CD14-positive monocyte (primary cell): Measurements from ENCODE around the gene COPB2. TPM values are rescaled to one million over a fixed set of nuclear protein-coding genes. Genes with fewer than 3 reads are reported as not detected.

Experiments used
- DNase-seq, 3 donors: peaks; one replicate each; pipeline ENCODE4 v3.0.0-alpha.2; 2011 to 2022
- H2AFZ ChIP-seq: 2 replicates; pipeline ENCODE4 v1.6.0; 2012; ENCODE audit warnings: mild to moderate bottlenecking, low read depth, low read length, inconsistent platforms; ENCODE audit not compliant: insufficient read depth, poor library complexity, severe bottlenecking
- H3K27ac ChIP-seq, 2 donors: 1 replicate in 1 of 2; 2 replicates in 1 of 2; pipeline ENCODE4 v1.5.1; 2012 to 2013; ENCODE audit warnings: low read length in 2 of 2, control low read depth in 1 of 2, inconsistent platforms in 1 of 2, low read depth in 1 of 2, mild to moderate bottlenecking in 1 of 2
- H3K27me3 ChIP-seq, 2 donors: one replicate each; pipeline versions ENCODE4 v1.6.0 to v1.6.1; 2011 to 2013; ENCODE audit warnings: low read length in 2 of 2; ENCODE audit not compliant: control insufficient read depth in 2 of 2, insufficient read depth in 2 of 2
- H3K36me3 ChIP-seq, 2 donors: replicated peaks in 1 of 2; 1 replicate in 1 of 2; 2 replicates in 1 of 2; pipeline versions ENCODE4 v1.5.1 to v1.6.1; 2012 to 2013; ENCODE audit warnings: low read length in 2 of 2, control low read depth in 1 of 2, inconsistent platforms in 1 of 2, mild to moderate bottlenecking in 1 of 2; ENCODE audit not compliant: insufficient read depth in 2 of 2, control insufficient read depth in 1 of 2
- H3K4me1 ChIP-seq, 2 donors: 1 replicate in 1 of 2; 2 replicates in 1 of 2; pipeline versions ENCODE4 v1.5.1 to v1.6.1; 2012 to 2013; ENCODE audit warnings: low read length in 2 of 2, control low read depth in 1 of 2, inconsistent platforms in 1 of 2, mild to moderate bottlenecking in 1 of 2, moderate library complexity in 1 of 2; ENCODE audit not compliant: insufficient read depth in 2 of 2, control insufficient read depth in 1 of 2
- H3K4me2 ChIP-seq: replicated peaks from 2 replicates; pipeline ENCODE3; 2012; ENCODE audit warnings: low read length, moderate library complexity, mild to moderate bottlenecking; ENCODE audit not compliant: poor library complexity, severe bottlenecking; ENCODE audit errors: extremely low read depth
- H3K4me3 ChIP-seq, 3 experiments: fragments of 200-600 bp in 1 of 3; sonication (generic) in 1 of 3; replicated peaks in 1 of 3; 1 replicate in 2 of 3; 2 replicates in 1 of 3; pipeline ENCODE4 v1.5.1; 2011 to 2013; ENCODE audit warnings: low read length in 3 of 3, mild to moderate bottlenecking in 3 of 3, control low read depth in 2 of 3, low read depth in 2 of 3, inconsistent platforms in 1 of 3, moderate library complexity in 1 of 3
- H3K79me2 ChIP-seq: 2 replicates; pipeline ENCODE4 v1.6.0; 2012; ENCODE audit warnings: mild to moderate bottlenecking, control low read depth, inconsistent platforms, low read length, moderate library complexity; ENCODE audit not compliant: insufficient read depth
- H3K9ac ChIP-seq: 2 replicates; pipeline ENCODE4 v1.6.0; 2017; ENCODE audit warnings: low read length, mild to moderate bottlenecking; ENCODE audit not compliant: insufficient read depth, poor library complexity, severe bottlenecking
- H3K9me3 ChIP-seq, 2 donors: replicated peaks in 1 of 2; 1 replicate in 1 of 2; 2 replicates in 1 of 2; pipeline versions ENCODE4 v1.5.1 to v1.6.1; 2012 to 2013; ENCODE audit warnings: low read length in 2 of 2, control low read depth in 1 of 2; ENCODE audit not compliant: control insufficient read depth in 1 of 2, insufficient read depth in 1 of 2
- H4K20me1 ChIP-seq: 2 replicates; pipeline ENCODE4 v1.6.0; 2012; ENCODE audit warnings: mild to moderate bottlenecking, low read length, control low read depth, moderate library complexity; ENCODE audit not compliant: insufficient read depth
- H3K27ac Mint-ChIP-seq, 7 donors: one replicate each; pipeline ENCODE4 v1.8.0; 2020; ENCODE audit warnings: mild to moderate bottlenecking in 7 of 7, mixed read lengths in 7 of 7, moderate library complexity in 6 of 7, inconsistent platforms in 2 of 7
- H3K27me3 Mint-ChIP-seq, 3 donors: one replicate each; pipeline ENCODE4 v1.8.0; 2021 to 2022; ENCODE audit warnings: low read depth in 3 of 3, mild to moderate bottlenecking in 3 of 3, mixed read lengths in 3 of 3, moderate library complexity in 3 of 3, inconsistent platforms in 1 of 3
- H3K36me3 Mint-ChIP-seq, 2 donors: one replicate each; pipeline ENCODE4 v1.8.0; 2020; ENCODE audit warnings: mixed read lengths in 2 of 2, inconsistent platforms in 1 of 2, mild to moderate bottlenecking in 1 of 2
- H3K4me1 Mint-ChIP-seq: one replicate; pipeline ENCODE4 v1.8.0; 2020; ENCODE audit warnings: mild to moderate bottlenecking, mixed read lengths
- H3K4me3 Mint-ChIP-seq, 2 donors: one replicate each; pipeline ENCODE4 v1.8.0; 2020; ENCODE audit warnings: mild to moderate bottlenecking in 2 of 2, mixed read lengths in 2 of 2, moderate library complexity in 1 of 2
- H3K9me3 Mint-ChIP-seq, 7 donors: one replicate each; pipeline ENCODE4 v1.8.0; 2020 to 2022; ENCODE audit warnings: mixed read lengths in 7 of 7, mild to moderate bottlenecking in 6 of 7, moderate library complexity in 6 of 7, inconsistent platforms in 2 of 7
- WGBS: methylation state at CpG from one replicate; pipeline ENCODE4 v1.1.5; 2013; ENCODE audit warnings: missing lambda C conversion rate; ENCODE audit not compliant: insufficient coverage; 5-methylcytosine and 5-hydroxymethylcytosine counted together
- intact Hi-C, 2 donors: fragments of 100-400 bp; cut with micrococcal nuclease; formaldehyde crosslinking; loops; one replicate each; pipeline versions ENCODE4 v1.15.0 to v1.15.1; 2023
- polyA plus RNA-seq, 3 donors: library from polyadenylated mRNA; depleted of rRNA in 1 of 3; unstranded in 2 of 3; stranded (reverse) in 1 of 3; fragments of 300-500 nt in 2 of 3; fragments of >200 nt in 1 of 3; fragmentation: Illumina TruSeq in 2 of 3; gene quantifications; 1 replicate in 2 of 3; 2 replicates in 1 of 3; pipeline ENCODE4 v1.2.3, GENCODE V29; 2012 to 2021
- TF ChIP-seq, protein P1 (sequence below): fragments of 200-600 bp; IDR thresholded peaks from one replicate; pipeline ENCODE4 v1.8.0; 2022; ENCODE audit warnings: antibody characterized with exemption, mild to moderate bottlenecking

Gene COPB2
- polyA plus RNA-seq, 3 donors = 22.6 to 95.6 (median 76.9) TPM

DNA sequence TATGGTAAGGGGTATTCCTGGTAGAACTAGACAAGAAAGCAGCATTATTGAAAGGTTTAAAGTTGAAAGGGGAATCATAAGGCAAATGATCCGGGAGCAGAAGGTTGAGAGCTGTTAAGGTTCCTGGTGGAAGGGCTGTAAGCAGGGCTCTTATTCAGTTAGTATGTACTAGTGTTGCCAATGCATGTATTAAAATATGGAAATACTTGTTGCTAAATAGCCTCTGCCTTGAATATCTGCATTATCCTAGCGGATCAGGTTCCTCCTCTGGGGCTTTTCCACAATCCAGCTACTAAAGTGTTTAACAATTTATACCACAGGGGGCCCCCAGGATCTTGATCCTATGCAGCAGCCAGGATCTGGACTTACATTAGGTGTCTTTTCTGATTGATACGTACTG is 7.3 kb upstream of the COPB2 start:
- Mint-ChIP-seq H3K4me1 (peaks cover 6% of the 10 kb centered on the region), H3K27ac (no peak overlapping the region), H3K4me3 (no peak overlapping the region), H3K36me3 (peaks cover 3 to 6% of the 10 kb centered on the region in 2 donors), H3K27me3 (peaks cover 0 to 1% (median 0%) of the 10 kb centered on the region in 3 donors), H3K9me3 (peaks cover 0 to 8% (median 2%) of the 10 kb centered on the region in 7 donors)
- DNase-seq = no peak
- H3K36me3 ChIP-seq = no peaks in the 10 kb centered on the region
- H3K9ac ChIP-seq = no peak overlapping the region
- H3K9me3 ChIP-seq = no peaks in the 10 kb centered on the region
- 100% methylated on average over 1 of the region's 3 CpGs for WGBS
- H3K27me3 ChIP-seq = no peaks in the 10 kb centered on the region
- no peak overlapping the region for H3K27ac ChIP-seq
- H3K79me2 ChIP-seq = no peaks in the 10 kb centered on the region
- no peak overlapping the region for H3K4me2 ChIP-seq
- intact Hi-C loops = no loop called here
- H2AFZ ChIP-seq = no peak overlapping the region
- H4K20me1 ChIP-seq = no peaks in the 10 kb centered on the region
- H3K4me3 ChIP-seq = no peak overlapping the region
- no peaks in the 10 kb centered on the region for H3K4me1 ChIP-seq
- TF ChIP-seq, protein P1, sequence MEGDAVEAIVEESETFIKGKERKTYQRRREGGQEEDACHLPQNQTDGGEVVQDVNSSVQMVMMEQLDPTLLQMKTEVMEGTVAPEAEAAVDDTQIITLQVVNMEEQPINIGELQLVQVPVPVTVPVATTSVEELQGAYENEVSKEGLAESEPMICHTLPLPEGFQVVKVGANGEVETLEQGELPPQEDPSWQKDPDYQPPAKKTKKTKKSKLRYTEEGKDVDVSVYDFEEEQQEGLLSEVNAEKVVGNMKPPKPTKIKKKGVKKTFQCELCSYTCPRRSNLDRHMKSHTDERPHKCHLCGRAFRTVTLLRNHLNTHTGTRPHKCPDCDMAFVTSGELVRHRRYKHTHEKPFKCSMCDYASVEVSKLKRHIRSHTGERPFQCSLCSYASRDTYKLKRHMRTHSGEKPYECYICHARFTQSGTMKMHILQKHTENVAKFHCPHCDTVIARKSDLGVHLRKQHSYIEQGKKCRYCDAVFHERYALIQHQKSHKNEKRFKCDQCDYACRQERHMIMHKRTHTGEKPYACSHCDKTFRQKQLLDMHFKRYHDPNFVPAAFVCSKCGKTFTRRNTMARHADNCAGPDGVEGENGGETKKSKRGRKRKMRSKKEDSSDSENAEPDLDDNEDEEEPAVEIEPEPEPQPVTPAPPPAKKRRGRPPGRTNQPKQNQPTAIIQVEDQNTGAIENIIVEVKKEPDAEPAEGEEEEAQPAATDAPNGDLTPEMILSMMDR = no peak

DNA sequence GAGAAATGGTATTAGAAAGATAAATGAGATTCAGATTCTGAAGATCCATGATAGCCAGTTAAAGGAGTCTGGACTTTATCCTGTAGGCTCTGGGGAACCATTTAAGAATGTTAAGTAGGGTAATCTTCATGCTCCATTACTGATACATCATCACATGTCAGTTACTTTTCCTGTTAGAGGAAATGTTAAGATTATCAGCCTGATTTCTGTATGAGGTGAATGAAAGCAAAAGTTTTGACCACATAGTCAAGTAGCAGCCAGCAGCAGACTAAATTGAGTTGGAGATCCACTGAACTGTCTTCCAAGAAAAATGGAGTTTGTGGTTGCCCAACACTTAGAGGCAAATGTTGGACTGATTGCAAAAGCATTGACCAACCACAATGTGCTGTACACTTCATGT is 4.7 kb upstream of the COPB2 start:
- Histone ChIP-seq H3K9me3 (no peaks in the 10 kb centered on the region), H4K20me1 (no peaks in the 10 kb centered on the region), H3K36me3 (no peaks in the 10 kb centered on the region), H3K79me2 (peaks cover 16% of the 10 kb centered on the region), H3K27ac (no peak overlapping the region), H3K9ac (no peak overlapping the region), H3K4me2 (no peak overlapping the region), H3K4me3 (no peak overlapping the region), H3K27me3 (no peaks in the 10 kb centered on the region), H3K4me1 (peaks cover 8 to 9% of the 10 kb centered on the region in 2 donors), H2AFZ (no peak overlapping the region)
- Mint-ChIP-seq H3K27me3 (peaks cover 0 to 1% (median 0%) of the 10 kb centered on the region in 3 donors), H3K27ac (no peak overlapping the region), H3K36me3 (peaks cover under 1 to 1% of the 10 kb centered on the region in 2 donors), H3K9me3 (peaks cover 0 to 3% (median 0%) of the 10 kb centered on the region in 7 donors), H3K4me1 (peaks cover 16% of the 10 kb centered on the region), H3K4me3 (no peak overlapping the region)
- no peak for DNase-seq
- TF ChIP-seq, protein P1 = no peak
- intact Hi-C loops = no loop called here
